WTC11 (cell line): Measurements from ENCODE around the gene SLC46A3.

Experiments used
- ELF4 ChIP-seq: sonication (generic); formaldehyde crosslinking; IDR thresholded peaks from 2 replicates; pipeline ENCODE4 v1.8.1; 2022; ENCODE audit warnings: low read depth, mild to moderate bottlenecking, moderate library complexity, missing genetic modification reagents
- ESRRA ChIP-seq: sonication (generic); formaldehyde crosslinking; IDR thresholded peaks from 2 replicates; pipeline ENCODE4 v1.8.1; 2022; ENCODE audit warnings: mild to moderate bottlenecking, missing genetic modification reagents, borderline replicate concordance
- JUN ChIP-seq: sonication (generic); formaldehyde crosslinking; IDR thresholded peaks from 2 replicates; pipeline ENCODE4 v1.8.0; 2023; ENCODE audit warnings: mild to moderate bottlenecking, missing genetic modification reagents
- MAX ChIP-seq: sonication (generic); formaldehyde crosslinking; IDR thresholded peaks from 2 replicates; pipeline ENCODE4 v1.8.0; 2022; ENCODE audit warnings: mild to moderate bottlenecking, missing genetic modification reagents
- NR2C2 ChIP-seq: sonication (generic); formaldehyde crosslinking; IDR thresholded peaks from 2 replicates; pipeline ENCODE4 v1.8.0; 2022; ENCODE audit warnings: mild to moderate bottlenecking, missing genetic modification reagents
- SMAD3 ChIP-seq: sonication (generic); formaldehyde crosslinking; IDR thresholded peaks from 2 replicates; pipeline ENCODE4 v1.8.0; 2022; ENCODE audit warnings: missing genetic modification reagents, mild to moderate bottlenecking, borderline replicate concordance
- SP1 ChIP-seq: sonication (generic); formaldehyde crosslinking; conservative IDR thresholded peaks from 2 replicates; pipeline ENCODE4 v1.8.1; 2022; ENCODE audit warnings: missing genetic modification reagents
- TEAD4 ChIP-seq: sonication (generic); formaldehyde crosslinking; IDR thresholded peaks from 2 replicates; pipeline ENCODE4 v1.8.0; 2022; ENCODE audit warnings: mild to moderate bottlenecking, missing genetic modification reagents
- USF2 ChIP-seq: sonication (generic); formaldehyde crosslinking; IDR thresholded peaks from 2 replicates; pipeline ENCODE4 v1.8.1; 2023; ENCODE audit warnings: mild to moderate bottlenecking, missing genetic modification reagents, moderate library complexity
- ZNF263 ChIP-seq: sonication (generic); formaldehyde crosslinking; IDR thresholded peaks from 2 replicates; pipeline ENCODE4 v1.8.1; 2022; ENCODE audit warnings: low read depth, mild to moderate bottlenecking, moderate library complexity, missing genetic modification reagents
- TF ChIP-seq, protein P1 (sequence below): fragments of 200-600 bp; IDR thresholded peaks from 2 replicates; pipeline ENCODE4 v1.8.0; 2022; ENCODE audit warnings: antibody characterized with exemption
- TF ChIP-seq, protein P2 (sequence below): sonication (generic); formaldehyde crosslinking; IDR thresholded peaks from 2 replicates; pipeline ENCODE4 v1.8.1; 2022; ENCODE audit warnings: low read depth, missing genetic modification reagents, borderline replicate concordance

- TF ChIP-seq, protein P1, sequence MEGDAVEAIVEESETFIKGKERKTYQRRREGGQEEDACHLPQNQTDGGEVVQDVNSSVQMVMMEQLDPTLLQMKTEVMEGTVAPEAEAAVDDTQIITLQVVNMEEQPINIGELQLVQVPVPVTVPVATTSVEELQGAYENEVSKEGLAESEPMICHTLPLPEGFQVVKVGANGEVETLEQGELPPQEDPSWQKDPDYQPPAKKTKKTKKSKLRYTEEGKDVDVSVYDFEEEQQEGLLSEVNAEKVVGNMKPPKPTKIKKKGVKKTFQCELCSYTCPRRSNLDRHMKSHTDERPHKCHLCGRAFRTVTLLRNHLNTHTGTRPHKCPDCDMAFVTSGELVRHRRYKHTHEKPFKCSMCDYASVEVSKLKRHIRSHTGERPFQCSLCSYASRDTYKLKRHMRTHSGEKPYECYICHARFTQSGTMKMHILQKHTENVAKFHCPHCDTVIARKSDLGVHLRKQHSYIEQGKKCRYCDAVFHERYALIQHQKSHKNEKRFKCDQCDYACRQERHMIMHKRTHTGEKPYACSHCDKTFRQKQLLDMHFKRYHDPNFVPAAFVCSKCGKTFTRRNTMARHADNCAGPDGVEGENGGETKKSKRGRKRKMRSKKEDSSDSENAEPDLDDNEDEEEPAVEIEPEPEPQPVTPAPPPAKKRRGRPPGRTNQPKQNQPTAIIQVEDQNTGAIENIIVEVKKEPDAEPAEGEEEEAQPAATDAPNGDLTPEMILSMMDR: no peak
- TF ChIP-seq MAX (CRISPR knock-in tag): peak; percentile 35; the same call in 1 of the 2 replicates
- no peak for TF ChIP-seq ZNF263 (CRISPR knock-in tag)
- no peak for TF ChIP-seq SMAD3 (CRISPR knock-in tag)
- no peak for TF ChIP-seq USF2
- TF ChIP-seq JUN (CRISPR knock-in tag): no peak
- no peak for TF ChIP-seq TEAD4 (CRISPR knock-in tag)
- TF ChIP-seq ELF4 (CRISPR knock-in tag): no peak
- no peak for TF ChIP-seq ESRRA (CRISPR knock-in tag)
- TF ChIP-seq, protein P2, sequence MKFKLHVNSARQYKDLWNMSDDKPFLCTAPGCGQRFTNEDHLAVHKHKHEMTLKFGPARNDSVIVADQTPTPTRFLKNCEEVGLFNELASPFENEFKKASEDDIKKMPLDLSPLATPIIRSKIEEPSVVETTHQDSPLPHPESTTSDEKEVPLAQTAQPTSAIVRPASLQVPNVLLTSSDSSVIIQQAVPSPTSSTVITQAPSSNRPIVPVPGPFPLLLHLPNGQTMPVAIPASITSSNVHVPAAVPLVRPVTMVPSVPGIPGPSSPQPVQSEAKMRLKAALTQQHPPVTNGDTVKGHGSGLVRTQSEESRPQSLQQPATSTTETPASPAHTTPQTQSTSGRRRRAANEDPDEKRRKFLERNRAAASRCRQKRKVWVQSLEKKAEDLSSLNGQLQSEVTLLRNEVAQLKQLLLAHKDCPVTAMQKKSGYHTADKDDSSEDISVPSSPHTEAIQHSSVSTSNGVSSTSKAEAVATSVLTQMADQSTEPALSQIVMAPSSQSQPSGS (CRISPR knock-in tag): no peak
- TF ChIP-seq NR2C2 (CRISPR knock-in tag): no peak
- peak; percentile 62 for TF ChIP-seq SP1 (CRISPR knock-in tag)
These were observed 34.5 kb downstream of the SLC46A3 start for GRCh38 chr13:28684257-28684656.
